ENCODE measurements around the gene ARSD.

GRCh38 chrX:2928191-2928582 is 952 bp downstream of the ARSD start:
- TF ChIP-seq KLF16 (CRISPR knock-in tag; IDR thresholded peaks at IDR 0.05): no peak
- no peak for TF ChIP-seq CTCF (CRISPR knock-in tag; IDR thresholded peaks at IDR 0.05)
- TF ChIP-seq DPF2 (CRISPR knock-in tag; IDR thresholded peaks at IDR 0.05; ENCODE audit: borderline replicate concordance, low read depth): no peak
- TF ChIP-seq ZNF24 (IDR thresholded peaks at IDR 0.05): no peak
